ENCODE measurements around the gene ITIH5. TPM values are rescaled to one million over a fixed set of nuclear protein-coding genes. Genes with fewer than 3 reads are reported as not detected.

Gene ITIH5
- total and polyA plus RNA-seq, 4 experiments from 2014 or later: not detected

- intact Hi-C loops (cut with micrococcal nuclease): no loop called here
- CTCF ChIA-PET (ENCODE audit: partially characterized antibody): interaction anchor here (1.9 kb wide), 1 partner anchor 108 kb away, joined by 5 read pairs; no protein-coding TSS in a partner anchor
- H3K36me3 ChIP-seq (ENCODE audit: insufficient read depth, low read length): no peaks in the 10 kb centered on the region
Measured at GRCh38 chr10:7580520-7580919, 86.2 kb downstream of the ITIH5 start.

GRCh38 chr10:7579681-7580080, 87.1 kb downstream of the ITIH5 start:
- Histone ChIP-seq H3K4me1 (ENCODE audit: insufficient read depth, low read length) (no peaks in the 10 kb centered on the region), H3K9me3 (ENCODE audit: control insufficient read depth in 1 of 2, low read length in 2 of 2) (no peaks in the 10 kb centered on the region), H3K27me3 (ENCODE audit: insufficient read depth, low read length) (no peaks in the 10 kb centered on the region), H3K27ac (ENCODE audit: low read depth, low read length) (no peak overlapping the region), H3K4me3 (ENCODE audit: low read length in 2 of 2) (no peak overlapping the region), H3K36me3 (ENCODE audit: insufficient read depth, low read length) (no peaks in the 10 kb centered on the region)
- CTCF ChIA-PET (ENCODE audit: partially characterized antibody): interaction anchor here (1.9 kb wide), 1 partner anchor 109 kb away, joined by 5 read pairs; no protein-coding TSS in a partner anchor
- no peaks in the 10 kb centered on the region for H3K4me1 Mint-ChIP-seq
- no peaks in the 10 kb centered on the region for H3K36me3 Mint-ChIP-seq
- no peak for DNase-seq
- no peak overlapping the region for H3K27ac Mint-ChIP-seq
- intact Hi-C loops (cut with micrococcal nuclease): no loop called here
- H3K9me3 Mint-ChIP-seq: peaks cover 0 to 3% (median 0%) of the 10 kb centered on the region in 8 donors
- H3K27me3 Mint-ChIP-seq: peaks cover 0 to 9% of the 10 kb centered on the region in 2 donors
- POLR2A ChIA-PET (ENCODE audit: partially characterized antibody): no interaction called here
- no peak overlapping the region for H3K4me3 Mint-ChIP-seq

More at GRCh38 chr10:7580520-7580919, 86.2 kb downstream of the ITIH5 start:
- POLR2A ChIA-PET (ENCODE audit: partially characterized antibody): interaction anchor here (0.7 kb wide), 1 partner anchor 12 kb away, joined by 3 read pairs; no protein-coding TSS in a partner anchor
- no peak for DNase-seq
- H3K9me3 Mint-ChIP-seq: peaks cover 0 to 3% (median 0%) of the 10 kb centered on the region in 8 donors
- no peaks in the 10 kb centered on the region for H3K9me3 ChIP-seq (ENCODE audit: control insufficient read depth in 1 of 2, low read length in 2 of 2)
- H3K4me1 Mint-ChIP-seq: peaks cover 0 to 7% (median 2%) of the 10 kb centered on the region in 4 donors
- no peaks in the 10 kb centered on the region for H3K27me3 ChIP-seq (ENCODE audit: insufficient read depth, low read length)
- H3K27ac ChIP-seq (ENCODE audit: low read depth, low read length): no peak overlapping the region
- H3K36me3 Mint-ChIP-seq: no peaks in the 10 kb centered on the region
- H3K4me3 ChIP-seq (ENCODE audit: low read length in 2 of 2): no peak overlapping the region
- no peak overlapping the region for H3K4me3 Mint-ChIP-seq
- peaks cover 0 to 10% of the 10 kb centered on the region in 2 donors for H3K27me3 Mint-ChIP-seq
- H3K27ac Mint-ChIP-seq: peak overlapping the region in 1 of 7 donors; percentile 71
- no peaks in the 10 kb centered on the region for H3K4me1 ChIP-seq (ENCODE audit: insufficient read depth, low read length)

- Mint-ChIP-seq H3K4me1 (no peaks in the 10 kb centered on the region), H3K4me3 (no peak overlapping the region), H3K27me3 (peaks cover 0 to 7% of the 10 kb centered on the region in 2 donors), H3K36me3 (no peaks in the 10 kb centered on the region), H3K9me3 (peaks cover 0 to 2% (median 0%) of the 10 kb centered on the region in 8 donors), H3K27ac (no peak overlapping the region)
- H3K27ac ChIP-seq (ENCODE audit: low read depth, low read length): no peak overlapping the region
- H3K27me3 ChIP-seq (ENCODE audit: insufficient read depth, low read length): no peaks in the 10 kb centered on the region
- no peak for DNase-seq
- CTCF ChIA-PET (ENCODE audit: partially characterized antibody): no interaction called here
- POLR2A ChIA-PET (ENCODE audit: partially characterized antibody): no interaction called here
- H3K36me3 ChIP-seq (ENCODE audit: insufficient read depth, low read length): no peaks in the 10 kb centered on the region
- no peak overlapping the region for H3K4me3 ChIP-seq (ENCODE audit: low read length in 2 of 2)
- H3K9me3 ChIP-seq (ENCODE audit: control insufficient read depth in 1 of 2, low read length in 2 of 2): no peaks in the 10 kb centered on the region
- intact Hi-C loops (cut with micrococcal nuclease): no loop called here
- no peaks in the 10 kb centered on the region for H3K4me1 ChIP-seq (ENCODE audit: insufficient read depth, low read length)
Measured at GRCh38 chr10:7577579-7577978, 89.2 kb downstream of the ITIH5 start.

- Histone ChIP-seq H3K27ac (ENCODE audit: low read depth, low read length) (no peak overlapping the region), H3K4me3 (ENCODE audit: low read length in 2 of 2) (no peak overlapping the region), H3K9me3 (ENCODE audit: control insufficient read depth in 1 of 2, low read length in 2 of 2) (no peaks in the 10 kb centered on the region), H3K4me1 (ENCODE audit: insufficient read depth, low read length) (no peaks in the 10 kb centered on the region), H3K36me3 (ENCODE audit: insufficient read depth, low read length) (no peaks in the 10 kb centered on the region), H3K27me3 (ENCODE audit: insufficient read depth, low read length) (no peaks in the 10 kb centered on the region)
- no peaks in the 10 kb centered on the region for H3K4me1 Mint-ChIP-seq
- ChIA-PET CTCF (ENCODE audit: partially characterized antibody) (interaction anchor here (1.3 kb wide), 1 partner anchor 15 kb away, joined by 3 read pairs; no protein-coding TSS in a partner anchor), POLR2A (ENCODE audit: partially characterized antibody) (no interaction called here)
- no peak overlapping the region for H3K27ac Mint-ChIP-seq
- peaks cover 0 to 7% of the 10 kb centered on the region in 2 donors for H3K27me3 Mint-ChIP-seq
- H3K4me3 Mint-ChIP-seq: no peak overlapping the region
- no peaks in the 10 kb centered on the region for H3K36me3 Mint-ChIP-seq
- H3K9me3 Mint-ChIP-seq: peaks cover 0 to 2% (median 0%) of the 10 kb centered on the region in 8 donors
- intact Hi-C loops (cut with micrococcal nuclease): no loop called here
- no peak for DNase-seq
Measured at GRCh38 chr10:7577176-7577575, 89.6 kb downstream of the ITIH5 start.

GRCh38 chr10:7576340-7576739, 90.4 kb downstream of the ITIH5 start:
- Histone ChIP-seq H3K4me1 (ENCODE audit: insufficient read depth, low read length) (no peaks in the 10 kb centered on the region), H3K36me3 (ENCODE audit: insufficient read depth, low read length) (no peaks in the 10 kb centered on the region), H3K9me3 (ENCODE audit: control insufficient read depth in 1 of 2, low read length in 2 of 2) (no peaks in the 10 kb centered on the region), H3K4me3 (ENCODE audit: low read length in 2 of 2) (no peak overlapping the region), H3K27ac (ENCODE audit: low read depth, low read length) (no peak overlapping the region), H3K27me3 (ENCODE audit: insufficient read depth, low read length) (no peaks in the 10 kb centered on the region)
- H3K9me3 Mint-ChIP-seq: peaks cover 0 to 2% (median 0%) of the 10 kb centered on the region in 8 donors
- ChIA-PET POLR2A (ENCODE audit: partially characterized antibody) (no interaction called here), CTCF (ENCODE audit: partially characterized antibody) (interaction anchor here (1.3 kb wide), 1 partner anchor 14 kb away, joined by 3 read pairs; no protein-coding TSS in a partner anchor)
- H3K4me3 Mint-ChIP-seq: no peak overlapping the region
- peaks cover 0 to 7% of the 10 kb centered on the region in 2 donors for H3K27me3 Mint-ChIP-seq
- DNase-seq: no peak
- no peaks in the 10 kb centered on the region for H3K4me1 Mint-ChIP-seq
- no peaks in the 10 kb centered on the region for H3K36me3 Mint-ChIP-seq
- intact Hi-C loops (cut with micrococcal nuclease): no loop called here
- no peak overlapping the region for H3K27ac Mint-ChIP-seq

GRCh38 chr10:7572391-7572790, 94.4 kb downstream of the ITIH5 start:
- no peaks in the 10 kb centered on the region for H3K9me3 Mint-ChIP-seq
- no peak for DNase-seq
- intact Hi-C loops (cut with micrococcal nuclease): no loop called here
- no peaks in the 10 kb centered on the region for H3K4me1 ChIP-seq (ENCODE audit: insufficient read depth, low read length)
- CTCF ChIA-PET (ENCODE audit: partially characterized antibody): interaction anchor here (0.6 kb wide), 1 partner anchor 187 kb away, joined by 3 read pairs; no protein-coding TSS in a partner anchor
- no peaks in the 10 kb centered on the region for H3K4me1 Mint-ChIP-seq
- H3K4me3 ChIP-seq (ENCODE audit: low read length in 2 of 2): no peak overlapping the region
- H3K9me3 ChIP-seq (ENCODE audit: control insufficient read depth in 1 of 2, low read length in 2 of 2): no peaks in the 10 kb centered on the region
- no peaks in the 10 kb centered on the region for H3K36me3 Mint-ChIP-seq
- no peaks in the 10 kb centered on the region for H3K36me3 ChIP-seq (ENCODE audit: insufficient read depth, low read length)
- no peak overlapping the region for H3K4me3 Mint-ChIP-seq
- POLR2A ChIA-PET (ENCODE audit: partially characterized antibody): no interaction called here
- H3K27me3 Mint-ChIP-seq: peaks cover 2 to 3% of the 10 kb centered on the region in 2 donors
- no peak overlapping the region for H3K27ac Mint-ChIP-seq
- no peaks in the 10 kb centered on the region for H3K27me3 ChIP-seq (ENCODE audit: insufficient read depth, low read length)
- H3K27ac ChIP-seq (ENCODE audit: low read depth, low read length): no peak overlapping the region

GRCh38 chr10:7571981-7572380, 94.8 kb downstream of the ITIH5 start:
- intact Hi-C loops (cut with micrococcal nuclease): no loop called here

More at GRCh38 chr10:7571981-7572380, 94.8 kb downstream of the ITIH5 start:
- H3K4me1 Mint-ChIP-seq: no peaks in the 10 kb centered on the region
- DNase-seq: no peak
- peaks cover 0 to 2% of the 10 kb centered on the region in 2 donors for H3K27me3 Mint-ChIP-seq
- no peak overlapping the region for H3K27ac Mint-ChIP-seq
- no peak overlapping the region for H3K4me3 Mint-ChIP-seq
- CTCF ChIA-PET (ENCODE audit: partially characterized antibody): no interaction called here
- no peaks in the 10 kb centered on the region for H3K36me3 Mint-ChIP-seq
- POLR2A ChIA-PET (ENCODE audit: partially characterized antibody): no interaction called here
- no peak overlapping the region for H3K4me3 ChIP-seq (ENCODE audit: low read length in 2 of 2)
- no peaks in the 10 kb centered on the region for H3K27me3 ChIP-seq (ENCODE audit: insufficient read depth, low read length)
- no peaks in the 10 kb centered on the region for H3K9me3 Mint-ChIP-seq
- H3K27ac ChIP-seq (ENCODE audit: low read depth, low read length): no peak overlapping the region
- H3K36me3 ChIP-seq (ENCODE audit: insufficient read depth, low read length): no peaks in the 10 kb centered on the region
- H3K4me1 ChIP-seq (ENCODE audit: insufficient read depth, low read length): no peaks in the 10 kb centered on the region
- H3K9me3 ChIP-seq (ENCODE audit: control insufficient read depth in 1 of 2, low read length in 2 of 2): no peaks in the 10 kb centered on the region

All from CD4-positive, alpha-beta memory T cell (primary cell).